B cell (primary cell): ENCODE results near the gene EEF2KMT. TPM values are rescaled to one million over a fixed set of nuclear protein-coding genes. Genes with fewer than 3 reads are reported as not detected.

Experiments
- ATAC-seq: fragments of 200-7000 bp; cut with Tn5 transposase; one replicate; pipeline ENCODE4 v1.10.0; 2021; ENCODE audit warnings: low read depth, mild to moderate bottlenecking, moderate number of reproducible peaks, moderate library complexity
- CTCF ChIA-PET: fragments of 350-600 bp; sonication (Branson Sonifier 250); formaldehyde crosslinking; loops from one replicate; lab custom pipeline; 2021; ENCODE audit warnings: antibody characterized with exemption, inconsistent platforms; lab: Charles Lee
- POLR2A ChIA-PET: fragments of 350-600 bp; sonication (Branson Sonifier 250); formaldehyde crosslinking; loops from one replicate; lab custom pipeline; 2021; ENCODE audit warnings: antibody characterized with exemption; lab: Charles Lee
- DNase-seq: peaks from one replicate; pipeline ENCODE4 v3.0.0; 2013
- H2AFZ ChIP-seq: 2 replicates; pipeline ENCODE4 v1.6.1; 2012; ENCODE audit warnings: mild to moderate bottlenecking, low read depth, low read length; ENCODE audit not compliant: insufficient read depth, poor library complexity, severe bottlenecking
- H3K27ac ChIP-seq, 2 donors: 1 replicate in 1 of 2; 2 replicates in 1 of 2; pipeline ENCODE4 v1.5.1; 2012 to 2013; ENCODE audit warnings: low read length in 2 of 2, mild to moderate bottlenecking in 2 of 2, moderate library complexity in 1 of 2
- H3K27me3 ChIP-seq, 4 experiments: fragments of 200-600 bp in 1 of 4; sonication (generic) in 1 of 4; replicated peaks in 1 of 4; 1 replicate in 2 of 4; 2 replicates in 2 of 4; pipeline versions ENCODE4 v1.6.1 to v1.7.0; 2013 to 2016; ENCODE audit warnings: low read length in 3 of 4, mild to moderate bottlenecking in 2 of 4, mixed read lengths in 1 of 4, moderate library complexity in 1 of 4; ENCODE audit not compliant: insufficient read depth in 4 of 4, control insufficient read depth in 3 of 4; ENCODE audit errors: control extremely low read depth in 1 of 4
- H3K36me3 ChIP-seq, 2 experiments: replicated peaks in 1 of 2; 1 replicate in 1 of 2; 2 replicates in 1 of 2; pipeline versions ENCODE4 v1.6.1 to v1.7.1; 2013; ENCODE audit warnings: low read length in 1 of 2; ENCODE audit not compliant: insufficient read depth in 2 of 2, control insufficient read depth in 1 of 2; ENCODE audit errors: control extremely low read depth in 1 of 2, extremely low read depth in 1 of 2
- H3K4me1 ChIP-seq, 2 donors: fragments of 200-600 bp in 1 of 2; sonication (generic) in 1 of 2; 1 replicate in 1 of 2; 2 replicates in 1 of 2; pipeline versions ENCODE4 v1.5.1 to v1.6.1; 2013 to 2017; ENCODE audit warnings: low read length in 2 of 2; ENCODE audit not compliant: control insufficient read depth in 2 of 2, insufficient read depth in 2 of 2
- H3K4me2 ChIP-seq: replicated peaks from 2 replicates; pipeline ENCODE3; 2012; ENCODE audit warnings: mild to moderate bottlenecking, low read depth, low read length; ENCODE audit not compliant: poor library complexity, severe bottlenecking
- H3K4me3 ChIP-seq, 5 experiments: fragments of 200-600 bp in 1 of 5; sonication (generic) in 1 of 5; 1 replicate in 3 of 5; 2 replicates in 2 of 5; pipeline versions ENCODE4 v1.5.1 to v1.7.0; 2011 to 2016; ENCODE audit warnings: low read length in 4 of 5, mild to moderate bottlenecking in 4 of 5, low read depth in 2 of 5, control low read depth in 1 of 5, moderate library complexity in 1 of 5; ENCODE audit not compliant: insufficient read depth in 1 of 5; ENCODE audit errors: control extremely low read depth in 1 of 5, extremely low read depth in 1 of 5
- H3K79me2 ChIP-seq: fragments of 200-600 bp; sonication (generic); one replicate; pipeline ENCODE4 v1.6.0; 2016; ENCODE audit warnings: low read length; ENCODE audit not compliant: control insufficient read depth, insufficient read depth
- H3K9ac ChIP-seq: fragments of 200-600 bp; sonication (generic); 2 replicates; pipeline ENCODE4 v1.6.1; 2017; ENCODE audit warnings: mild to moderate bottlenecking, low read length, moderate library complexity
- H3K9me3 ChIP-seq, 3 donors: one replicate each; pipeline versions ENCODE4 v1.6.1 to v1.7.1; 2013; ENCODE audit warnings: low read length in 2 of 3; ENCODE audit not compliant: control insufficient read depth in 2 of 3, insufficient read depth in 1 of 3; ENCODE audit errors: control extremely low read depth in 1 of 3
- H4K20me1 ChIP-seq: 2 replicates; pipeline ENCODE4 v1.6.0; 2012; ENCODE audit warnings: mild to moderate bottlenecking, low read length; ENCODE audit not compliant: insufficient read depth, control insufficient read depth, poor library complexity, severe bottlenecking
- H3K27ac Mint-ChIP-seq: one replicate; pipeline ENCODE4 v1.8.0; 2021; ENCODE audit warnings: mixed read lengths
- H3K27me3 Mint-ChIP-seq: one replicate; pipeline ENCODE4 v1.8.0; 2021; ENCODE audit warnings: mixed read lengths
- H3K4me1 Mint-ChIP-seq: one replicate; pipeline ENCODE4 v1.8.0; 2021; ENCODE audit warnings: mixed read lengths
- H3K4me3 Mint-ChIP-seq: one replicate; pipeline ENCODE4 v1.8.0; 2021; ENCODE audit warnings: mixed read lengths
- H3K9me3 Mint-ChIP-seq: one replicate; pipeline ENCODE4 v1.8.0; 2022; ENCODE audit warnings: mixed read lengths; ENCODE audit not compliant: insufficient read depth
- CTCF ChIP-seq: fragments of 200-600 bp; IDR thresholded peaks from one replicate; pipeline ENCODE4 v1.8.0; 2022; ENCODE audit warnings: antibody characterized with exemption, mild to moderate bottlenecking
- EZH2 ChIP-seq: IDR thresholded peaks from 2 replicates; pipeline ENCODE4 v1.6.1; 2012; ENCODE audit warnings: borderline replicate concordance, low read depth, mild to moderate bottlenecking, moderate library complexity, low read length; ENCODE audit not compliant: insufficient read depth, poor library complexity, severe bottlenecking
- WGBS: methylation state at CpG from one replicate; pipeline ENCODE4 v1.1.5; 2013; ENCODE audit warnings: missing lambda C conversion rate; ENCODE audit not compliant: insufficient coverage; 5-methylcytosine and 5-hydroxymethylcytosine counted together
- intact Hi-C: fragments of 100-400 bp; cut with micrococcal nuclease; formaldehyde crosslinking; loops from one replicate; pipeline ENCODE4 v1.10.0; 2022
- polyA plus RNA-seq: library from polyadenylated mRNA; depleted of rRNA; stranded (reverse); fragments of >200 nt; gene quantifications from 2 replicates; pipeline ENCODE4 v1.2.3, GENCODE V29; 2012
- total RNA-seq, 2 donors: library from RNA; stranded (reverse); fragments of 120-200 nt in 1 of 2; gene quantifications; 1 replicate in 1 of 2; 2 replicates in 1 of 2; pipeline versions ENCODE4 v1.2.3 to v1.2.4, GENCODE V29; 2013 to 2022

Gene EEF2KMT
- total and polyA plus RNA-seq, 2 donors (not counting 1 experiment from before 2014, with no cell fraction given): 7.8 to 8.0 TPM

GRCh38 chr16:5064915-5065314 is 32.7 kb downstream of the EEF2KMT start:
- no peaks in the 10 kb centered on the region for H3K79me2 ChIP-seq
- H2AFZ ChIP-seq: no peak overlapping the region
- no peak for TF ChIP-seq CTCF
- no peak for TF ChIP-seq EZH2
- 78% methylated on average over 1 of the region's 7 CpGs for WGBS
- no peak overlapping the region for H3K27ac ChIP-seq
- H3K4me3 ChIP-seq: no peak overlapping the region
- no peaks in the 10 kb centered on the region for H4K20me1 ChIP-seq
- Mint-ChIP-seq H3K9me3 (no peaks in the 10 kb centered on the region), H3K27ac (no peak overlapping the region), H3K4me3 (no peak overlapping the region), H3K27me3 (peaks cover 10% of the 10 kb centered on the region), H3K4me1 (no peaks in the 10 kb centered on the region)
- ATAC-seq: no peak
- H3K36me3 ChIP-seq: no peaks in the 10 kb centered on the region
- ChIA-PET CTCF (no interaction called here), POLR2A (no interaction called here)
- H3K9ac ChIP-seq: no peak overlapping the region
- DNase-seq: no peak
- H3K27me3 ChIP-seq: peaks cover 0 to 7% (median 0%) of the 10 kb centered on the region in 4 experiments
- no peaks in the 10 kb centered on the region for H3K9me3 ChIP-seq
- H3K4me2 ChIP-seq: no peak overlapping the region
- intact Hi-C loops: no loop called here
- no peaks in the 10 kb centered on the region for H3K4me1 ChIP-seq

DNA sequence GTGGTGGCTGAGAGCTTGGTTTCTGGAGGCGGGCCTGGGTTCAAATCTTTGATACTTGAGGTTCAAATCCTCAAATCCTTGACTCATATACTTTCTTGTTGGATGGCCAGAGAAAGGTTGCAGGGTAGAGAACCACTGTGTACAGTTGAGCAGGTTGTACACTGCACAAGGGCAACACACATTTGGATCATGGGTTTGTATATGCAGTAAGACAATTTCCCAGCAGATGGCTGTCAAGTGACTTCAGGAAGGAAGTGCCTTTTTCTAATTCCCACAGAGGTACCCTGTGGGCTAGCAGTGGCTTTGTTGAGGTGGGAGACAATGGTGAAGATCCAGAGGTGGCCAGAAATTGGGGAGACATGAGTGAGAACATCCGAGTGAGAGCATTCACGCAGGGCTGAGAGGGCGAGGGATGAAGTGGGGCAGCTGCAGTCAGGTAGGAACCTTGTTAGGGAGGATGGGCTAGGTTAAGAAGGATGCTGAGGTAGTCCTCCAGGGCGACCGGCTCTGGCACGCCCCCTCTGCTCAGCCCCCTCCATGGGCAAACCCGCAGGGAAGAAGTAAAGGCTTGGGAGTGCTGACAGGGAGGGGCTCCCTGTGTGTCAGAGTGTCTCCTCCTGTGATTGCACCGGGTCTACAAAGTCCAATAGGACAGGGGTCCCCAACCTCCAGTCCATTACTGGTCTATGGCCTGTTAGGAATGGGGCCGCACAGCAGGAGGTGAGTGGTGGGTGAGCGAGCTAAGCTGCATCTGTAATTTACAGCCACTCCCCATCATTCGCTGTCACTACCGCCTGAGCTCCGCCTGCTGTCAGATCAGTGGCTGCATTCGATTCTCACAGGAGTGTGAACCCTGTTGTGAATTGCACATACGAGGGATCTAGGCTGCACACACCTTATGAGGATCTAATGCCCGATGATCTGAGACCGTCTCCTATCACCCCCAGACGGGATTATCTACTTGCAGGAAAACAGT is 34.5 kb downstream of the EEF2KMT start:
- 89% methylated on average over 14 of the region's 19 CpGs for WGBS
- H4K20me1 ChIP-seq: no peaks in the 10 kb centered on the region
- H3K9ac ChIP-seq: no peak overlapping the region
- H3K27me3 Mint-ChIP-seq: peaks cover 10% of the 10 kb centered on the region
- no peak overlapping the region for H3K4me3 ChIP-seq
- no peaks in the 10 kb centered on the region for H3K9me3 ChIP-seq
- ChIA-PET POLR2A (no interaction called here), CTCF (no interaction called here)
- intact Hi-C loops: no loop called here
- no peaks in the 10 kb centered on the region for H3K9me3 Mint-ChIP-seq
- H3K27ac Mint-ChIP-seq: no peak overlapping the region
- DNase-seq: no peak
- TF ChIP-seq EZH2 (no peak), CTCF (no peak)
- no peaks in the 10 kb centered on the region for H3K79me2 ChIP-seq
- H3K4me3 Mint-ChIP-seq: no peak overlapping the region
- H3K36me3 ChIP-seq: no peaks in the 10 kb centered on the region
- H3K4me1 Mint-ChIP-seq: no peaks in the 10 kb centered on the region
- peaks cover 0 to 7% (median 0%) of the 10 kb centered on the region in 4 experiments for H3K27me3 ChIP-seq
- H3K4me1 ChIP-seq: no peaks in the 10 kb centered on the region
- H3K27ac ChIP-seq: no peak overlapping the region
- no peak overlapping the region for H2AFZ ChIP-seq
- ATAC-seq: no peak
- H3K4me2 ChIP-seq: no peak overlapping the region
